Kidney tubule cell (primary cell): ENCODE results near the gene APC.
"Not testable (repeated sequence)": the region's sequence is repeated elsewhere in the genome, so short reads cannot be mapped to it uniquely, and the experiment has no call there.

ENCODE experiments used
- DNase-seq: peaks from one replicate; pipeline ENCODE4 v3.0.0-alpha.2; 2018; ENCODE audit warnings: low spot score

The APC gene

DNA sequence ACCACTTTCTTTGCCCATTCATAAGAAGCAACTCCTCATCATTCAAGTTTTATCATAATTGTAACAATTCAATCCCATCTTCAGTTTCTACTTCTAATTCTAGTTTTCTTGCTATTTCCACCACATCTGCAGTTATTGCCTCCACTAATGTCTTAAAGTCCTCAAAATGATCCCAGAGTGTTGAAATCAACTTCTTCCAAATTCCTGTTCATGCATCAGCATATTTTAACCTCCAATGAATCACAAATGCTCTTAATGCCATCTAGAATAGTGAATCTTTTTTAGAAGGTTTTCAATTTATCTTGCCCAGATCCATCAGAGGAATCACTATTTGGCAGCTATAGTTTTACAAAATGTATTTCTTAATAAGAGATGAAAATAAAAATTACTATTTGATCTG is 120.2 kb downstream of the APC start:
- no peak for DNase-seq

DNA sequence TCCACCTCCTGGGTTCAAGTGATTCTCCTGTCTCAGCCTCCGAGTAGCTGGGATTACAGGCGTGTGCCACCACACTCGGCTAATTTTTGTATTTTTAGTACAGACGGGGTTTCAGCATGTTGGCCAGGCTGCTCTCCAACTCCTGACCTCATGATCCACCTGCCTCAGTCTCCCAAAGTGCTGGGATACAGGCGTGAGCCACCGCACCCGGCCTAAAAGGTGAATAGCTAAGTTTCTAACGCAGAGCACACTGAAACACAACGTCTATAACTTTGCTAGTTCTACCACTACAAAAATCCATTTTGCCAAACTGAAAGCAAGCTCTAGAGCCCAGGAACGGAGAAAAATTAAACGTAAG is 122.9 kb downstream of the APC start:
- not testable (repeated sequence) for DNase-seq

DNA sequence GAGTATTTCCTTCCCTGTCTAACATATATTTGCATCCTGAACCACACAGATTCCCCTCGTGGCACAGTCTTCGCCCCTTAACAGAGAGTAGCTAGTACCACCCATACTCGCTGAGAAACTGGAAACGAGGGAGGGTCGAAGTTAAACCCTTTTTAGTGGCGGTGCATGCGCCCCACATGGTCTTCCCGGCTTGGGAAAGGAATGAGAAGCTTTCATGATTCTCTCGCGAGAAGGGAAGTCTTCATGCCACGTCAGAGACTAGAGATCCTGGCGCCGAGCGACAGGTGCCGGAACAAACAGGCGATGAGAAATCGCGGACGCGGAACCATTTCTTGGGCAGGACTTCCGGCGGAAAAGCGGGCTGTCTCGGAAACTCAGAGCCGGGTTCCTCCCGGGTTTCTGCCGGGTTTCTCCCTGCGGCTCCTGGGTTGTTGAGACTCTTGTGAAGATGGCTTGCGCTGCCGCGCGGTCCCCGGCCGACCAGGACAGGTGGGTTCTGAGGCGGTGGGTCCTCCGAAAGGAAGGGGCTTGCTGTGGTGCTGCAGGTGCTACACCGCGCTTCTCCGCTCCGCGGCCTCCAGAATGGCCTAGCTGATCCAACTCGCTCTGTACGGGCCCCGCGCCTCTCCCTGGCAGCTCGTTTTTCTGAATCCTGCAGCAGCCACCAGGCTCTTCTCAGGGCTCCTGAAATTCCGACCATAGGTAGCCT is 123.4 kb downstream of the APC start, which contains the start of gene SRP19:
Gene SRP19, plus strand, starts transcription at position 359 of the 709 bp plus-strand sequence. Its CDS starts 90 bp downstream, at position 449.
- DNase-seq: peak; percentile 97

DNA sequence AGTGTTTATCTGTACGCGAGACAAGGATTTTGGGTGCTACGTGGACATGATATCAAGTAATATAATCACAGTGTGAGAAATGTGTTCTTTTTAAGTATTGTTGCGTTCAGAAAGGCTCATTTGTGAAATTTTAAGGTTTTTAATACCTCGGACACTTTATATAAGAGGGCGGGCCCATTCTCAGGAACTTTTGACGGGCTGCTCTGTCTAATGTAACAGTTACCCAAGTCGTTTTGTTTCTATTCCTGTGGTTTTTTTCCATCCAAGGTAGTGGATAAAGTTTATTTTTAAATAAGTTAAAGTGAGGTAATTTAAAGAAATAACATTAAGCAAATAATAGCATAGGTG is 123.9 kb downstream of the APC start:
- DNase-seq: no peak

DNA sequence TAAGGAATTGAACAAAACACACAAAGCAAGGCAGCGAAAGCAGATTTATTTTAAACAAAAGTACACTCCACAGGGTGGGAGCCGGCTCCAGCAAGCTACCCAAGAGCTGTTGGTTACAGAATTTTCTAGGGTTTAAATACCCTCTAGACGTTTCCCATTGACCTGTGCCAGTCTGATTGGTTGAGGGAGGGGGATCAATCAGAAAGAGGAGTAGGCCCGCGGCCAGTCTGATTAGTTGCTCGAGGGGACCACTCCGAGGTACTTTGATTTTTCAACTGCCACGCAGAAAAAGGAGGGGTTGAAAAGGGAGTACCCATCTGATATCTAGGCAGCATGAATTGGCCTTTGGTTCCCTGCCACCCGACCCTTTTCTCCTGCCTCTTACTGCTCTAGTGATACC is 124.4 kb downstream of the APC start:
- DNase-seq: no peak

DNA sequence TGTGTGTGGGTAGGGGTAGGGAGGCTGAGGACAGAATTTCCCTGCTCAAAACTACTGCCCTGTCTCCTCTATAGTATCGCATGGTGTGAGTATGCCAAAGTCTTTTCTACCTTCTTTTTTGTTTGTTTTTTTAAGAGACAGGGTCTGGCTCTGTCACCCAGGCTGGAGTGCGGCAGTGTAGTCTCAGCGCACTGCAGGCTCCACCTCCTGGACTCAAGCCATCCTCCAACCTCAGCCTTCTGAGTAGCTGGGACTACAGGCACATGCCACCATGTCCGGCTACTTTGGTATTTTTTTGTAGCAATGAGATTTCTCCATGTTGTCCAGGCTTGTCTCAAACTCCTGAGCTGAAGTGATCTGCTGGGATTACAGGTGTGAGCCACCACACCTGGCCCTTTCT is 125.9 kb downstream of the APC start:
- peak; percentile 14 for DNase-seq

DNA sequence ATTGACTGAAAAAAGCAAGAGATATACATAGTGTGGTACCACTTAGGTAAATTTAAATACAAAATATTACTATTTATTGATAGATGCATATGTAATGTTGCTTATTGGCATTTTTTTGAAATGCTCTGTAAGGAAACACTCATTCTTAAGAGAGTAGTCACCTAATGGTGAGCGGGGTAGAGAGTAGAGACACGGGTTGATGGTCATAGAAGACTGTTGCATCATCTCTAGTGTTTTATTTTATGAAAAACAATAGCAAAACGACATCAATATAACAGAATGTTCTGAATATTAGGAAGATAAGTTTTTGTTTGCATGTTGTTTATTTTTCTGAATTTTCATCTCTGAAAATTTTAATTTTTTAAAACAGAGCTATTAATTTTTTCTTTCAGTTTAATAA is 127.4 kb downstream of the APC start:
- no peak for DNase-seq

DNA sequence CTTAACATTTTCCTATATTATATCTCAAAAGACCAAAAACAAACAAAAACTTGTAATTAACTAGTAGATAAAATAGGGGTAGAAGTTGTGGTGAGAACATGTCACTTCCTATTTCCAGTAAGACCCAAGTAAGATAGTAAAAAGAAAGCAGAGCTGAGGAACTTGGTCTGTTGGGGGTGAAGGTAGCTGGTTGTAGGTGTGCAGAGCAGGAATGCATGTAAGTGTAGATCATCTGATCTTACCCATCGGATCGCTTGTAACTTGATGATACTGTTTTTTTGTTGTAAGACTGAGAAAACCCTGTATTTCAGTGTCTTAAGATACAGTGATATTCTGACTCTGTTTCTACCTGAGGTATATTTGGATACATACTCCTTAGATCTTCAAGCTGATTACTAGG is 129.1 kb downstream of the APC start:
- DNase-seq: no peak

DNA sequence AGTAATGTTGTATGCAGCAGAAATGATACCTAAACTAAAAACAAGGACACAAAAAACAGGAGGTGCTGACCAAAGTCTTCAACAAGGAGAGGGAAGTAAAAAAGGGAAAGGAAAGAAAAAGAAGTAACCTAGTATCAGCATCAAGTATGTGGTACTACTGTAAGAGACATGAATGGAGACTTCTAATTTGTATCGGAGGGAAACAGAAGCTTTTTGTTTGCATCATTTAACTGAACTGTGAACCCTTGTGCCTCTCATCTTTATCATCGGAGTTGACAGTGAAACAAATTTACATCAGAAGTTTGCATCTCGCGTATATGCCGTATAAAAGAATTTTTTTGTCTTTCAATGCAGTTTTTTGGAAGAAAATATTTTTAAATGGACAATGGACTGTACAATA is 129.7 kb downstream of the APC start:
- DNase-seq: no peak

DNA sequence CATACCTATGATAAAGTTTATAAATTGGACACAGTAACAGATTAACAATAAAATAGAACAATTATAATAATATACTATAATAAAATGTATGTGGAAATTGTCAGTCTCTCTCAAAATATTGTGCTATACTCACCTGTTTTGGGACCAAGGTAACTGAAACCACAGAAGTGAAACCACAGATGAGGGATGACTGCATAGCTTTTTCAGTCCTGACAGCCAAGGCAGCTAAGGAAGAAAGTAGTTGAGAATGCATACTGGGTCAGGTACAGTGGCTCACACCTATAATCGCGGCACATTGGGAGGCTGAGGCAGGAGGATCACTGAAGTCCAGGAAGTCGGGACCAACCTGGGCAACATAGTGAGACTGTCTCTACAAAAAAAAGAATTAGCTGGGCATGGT is 132.3 kb downstream of the APC start:
- DNase-seq: peak; percentile 9

DNA sequence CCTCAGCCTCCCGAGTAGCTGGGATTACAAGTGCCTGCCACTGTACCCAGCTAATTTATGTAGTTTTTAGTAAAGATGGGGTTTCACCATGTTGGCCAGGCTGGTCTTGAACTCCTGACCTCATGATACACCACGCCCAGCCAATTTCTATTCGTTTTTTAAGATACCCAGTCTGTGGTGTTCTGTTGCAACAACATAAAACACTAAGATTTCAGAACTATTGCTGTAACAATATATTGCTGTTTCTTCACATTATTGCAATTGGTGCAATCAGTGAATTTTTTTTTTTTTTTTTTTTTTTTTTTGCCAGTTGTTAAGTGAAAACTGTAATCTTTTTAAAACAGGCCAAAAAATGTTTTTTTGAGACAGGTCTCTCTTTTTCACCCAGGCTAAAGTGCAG is 133.3 kb downstream of the APC start:
- DNase-seq: no peak

DNA sequence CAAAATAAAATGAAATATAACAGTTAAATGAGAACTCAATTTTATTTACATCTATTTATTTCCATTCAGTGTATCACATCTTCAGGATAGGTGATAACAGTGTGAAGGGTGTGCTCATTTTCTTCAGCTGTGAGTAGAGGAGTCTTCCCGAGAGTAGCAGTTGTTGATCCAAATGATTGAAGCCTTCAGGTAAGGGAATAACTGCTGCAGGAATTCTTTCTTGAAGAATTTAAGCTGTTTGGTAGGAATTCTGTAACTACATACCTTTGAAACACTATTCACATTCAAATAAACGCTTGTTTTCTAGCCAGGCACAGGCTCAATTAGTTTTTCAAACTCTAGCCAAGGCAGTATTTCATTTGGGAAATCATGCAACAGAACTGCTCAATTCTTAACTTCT is 138.7 kb downstream of the APC start:
- no peak for DNase-seq

DNA sequence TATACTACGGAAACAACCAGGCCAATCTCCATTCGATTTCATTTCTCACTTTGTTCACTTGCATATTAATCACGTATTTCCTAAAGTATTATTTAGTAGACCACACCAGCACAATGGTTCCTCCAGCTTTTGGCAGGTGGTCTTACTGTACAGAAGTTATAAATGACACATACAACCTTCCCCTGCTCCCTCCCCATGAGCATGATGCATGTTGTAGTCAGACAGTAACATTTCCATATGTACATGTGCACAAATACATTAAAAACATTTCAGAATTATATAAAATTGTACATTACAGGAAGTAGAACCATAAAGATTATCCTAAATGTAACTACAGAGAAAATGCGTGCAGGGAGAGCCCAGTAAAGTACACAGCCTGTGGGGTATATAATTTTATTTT is 140.4 kb downstream of the APC start:
- DNase-seq: no peak

DNA sequence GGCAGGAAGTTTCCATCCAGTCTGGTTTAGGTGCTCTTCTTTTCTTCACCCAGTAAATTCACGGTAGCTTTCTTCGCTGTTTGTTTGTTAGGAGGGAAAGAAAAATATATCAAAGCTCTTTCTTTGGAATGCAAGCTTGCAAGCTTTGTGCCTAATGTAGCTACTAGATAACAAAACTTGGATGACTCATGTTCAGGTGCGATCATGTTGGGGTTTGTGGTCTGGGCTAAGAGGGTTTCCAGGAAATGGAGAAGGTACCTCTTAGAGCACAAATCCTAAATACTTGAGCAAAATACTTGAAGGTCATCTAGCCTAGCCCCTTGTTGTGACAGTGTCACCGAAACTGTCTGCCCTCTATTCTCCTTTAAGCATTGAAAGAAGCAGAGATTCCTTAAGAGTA is 141.1 kb downstream of the APC start:
- peak; percentile 63 for DNase-seq

DNA sequence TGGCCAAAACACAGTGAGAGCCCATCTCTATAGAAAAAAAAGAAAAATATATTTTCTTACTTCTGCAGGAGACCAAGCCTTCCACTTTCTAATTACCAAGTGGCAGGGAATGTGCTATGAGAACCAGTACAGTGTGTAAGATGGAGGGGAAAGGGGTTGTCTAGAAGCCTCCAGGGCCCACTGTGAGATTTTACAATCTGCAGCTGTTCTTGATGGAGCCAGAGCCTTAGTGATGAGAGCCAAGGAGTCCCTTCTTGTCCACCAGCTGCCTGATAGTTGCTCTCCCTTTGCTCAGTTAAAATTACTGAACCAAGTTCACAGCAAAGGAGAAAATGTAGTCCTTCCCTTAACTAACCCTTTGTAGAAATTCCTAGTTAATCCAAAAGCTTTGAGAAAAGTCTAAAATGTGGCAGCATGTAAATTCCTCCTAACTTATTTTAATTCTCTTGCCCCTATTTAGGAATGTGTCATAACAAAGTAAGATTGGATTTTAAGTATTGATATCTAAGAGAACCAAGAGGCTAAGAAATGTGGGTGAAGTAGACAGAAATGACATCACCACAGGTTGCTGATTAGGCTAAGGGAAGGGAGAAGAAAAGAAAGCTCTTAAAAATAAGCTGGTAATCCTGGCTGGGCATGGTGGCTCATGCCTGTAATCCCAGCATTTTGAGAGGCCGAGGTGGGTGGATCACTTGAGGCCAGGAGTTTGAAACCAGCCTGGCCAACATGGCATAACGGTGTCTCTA is 142.7 kb downstream of the APC start:
- DNase-seq: no peak

DNA sequence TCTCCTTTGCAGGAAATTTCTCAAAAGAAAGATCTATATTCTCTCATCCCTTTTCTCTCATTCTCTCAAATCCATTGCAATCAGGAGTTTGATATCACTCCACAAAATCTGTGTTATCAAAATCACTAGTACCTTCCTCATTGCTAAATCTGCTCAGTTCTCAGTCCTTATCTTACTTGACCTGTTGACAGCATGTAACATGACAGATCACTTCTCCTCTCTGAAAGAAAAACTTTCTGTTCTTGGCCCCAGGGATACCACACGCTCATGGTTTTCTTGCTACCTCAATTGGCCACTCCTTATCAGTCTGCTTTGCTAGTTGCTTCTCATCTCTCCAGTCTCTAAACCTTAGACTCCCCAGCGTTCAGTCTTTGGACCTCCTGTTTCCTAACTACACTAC is 145.5 kb downstream of the APC start:
- DNase-seq: no peak

DNA sequence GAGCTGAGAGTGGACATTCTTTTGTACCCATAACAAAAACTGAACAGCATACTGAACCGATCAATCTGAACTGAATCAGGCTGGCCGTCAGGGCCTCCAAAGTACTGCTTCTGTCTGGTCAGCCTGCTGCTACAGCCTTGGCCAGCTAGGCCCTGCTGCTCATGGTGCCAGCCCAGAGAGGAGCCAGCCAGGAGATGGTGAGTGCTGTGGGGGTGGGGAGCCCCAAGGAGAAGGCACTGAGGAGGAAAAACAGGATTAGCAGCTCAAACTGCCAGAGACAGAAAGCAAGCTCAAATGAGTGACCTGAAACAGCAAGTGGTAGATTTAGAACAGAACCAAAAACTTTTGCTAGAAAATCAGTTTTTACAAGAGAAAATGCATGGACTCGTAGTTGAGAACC is 147.3 kb downstream of the APC start:
- DNase-seq: no peak

DNA sequence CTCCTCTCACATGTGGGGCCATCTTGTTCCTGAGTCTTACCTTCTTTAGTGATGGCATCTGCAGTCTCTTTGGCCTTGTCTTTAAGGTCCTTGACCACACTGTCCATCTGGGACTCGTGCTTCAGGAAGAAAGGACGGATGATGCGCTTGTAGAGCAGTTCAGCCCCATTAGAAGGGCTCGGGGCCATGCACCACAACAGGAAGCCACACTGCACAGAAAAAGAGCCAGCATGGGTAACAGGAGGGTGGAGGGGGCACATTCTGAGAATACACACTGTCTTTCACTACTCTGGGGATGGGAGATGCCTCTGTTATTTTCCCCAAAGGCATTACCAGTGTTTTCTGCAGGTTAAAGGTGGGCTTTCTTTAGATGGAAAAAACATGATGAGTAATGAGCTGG is 149.3 kb downstream of the APC start:
- DNase-seq: no peak

DNA sequence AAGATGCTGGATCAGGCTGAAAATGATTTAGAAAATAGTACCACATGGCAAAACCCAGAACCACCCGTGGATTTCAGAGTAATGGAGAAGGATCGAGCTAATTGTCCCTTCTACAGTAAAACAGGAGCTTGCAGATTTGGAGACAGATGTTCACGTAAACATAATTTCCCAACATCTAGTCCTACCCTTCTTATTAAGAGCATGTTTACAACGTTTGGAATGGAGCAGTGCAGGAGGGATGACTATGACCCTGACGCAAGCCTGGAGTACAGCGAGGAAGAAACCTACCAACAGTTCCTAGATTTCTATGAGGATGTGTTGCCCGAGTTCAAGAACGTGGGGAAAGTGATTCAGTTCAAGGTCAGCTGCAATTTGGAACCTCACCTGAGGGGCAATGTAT is 154.4 kb downstream of the APC start:
- not testable (repeated sequence) for DNase-seq

DNA sequence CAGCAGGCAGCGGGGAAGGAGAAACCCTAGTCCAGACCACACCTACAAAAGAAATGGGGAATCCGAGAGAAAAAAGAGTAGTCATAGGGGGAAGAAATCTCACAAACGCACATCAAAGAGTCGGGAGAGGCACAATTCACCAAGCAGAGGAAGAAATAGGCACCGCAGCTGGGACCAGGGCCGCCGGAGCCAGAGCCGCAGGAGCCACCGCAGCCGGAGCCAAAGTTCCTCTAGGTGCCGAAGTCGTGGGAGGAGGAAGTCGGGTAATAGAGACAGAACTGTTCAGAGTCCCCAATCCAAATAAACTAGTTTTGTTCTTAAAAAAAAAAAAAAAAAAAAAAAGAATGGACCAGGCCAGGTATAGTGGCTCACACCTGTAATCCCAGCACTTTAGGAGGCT is 155.1 kb downstream of the APC start:
- no peak for DNase-seq

DNA sequence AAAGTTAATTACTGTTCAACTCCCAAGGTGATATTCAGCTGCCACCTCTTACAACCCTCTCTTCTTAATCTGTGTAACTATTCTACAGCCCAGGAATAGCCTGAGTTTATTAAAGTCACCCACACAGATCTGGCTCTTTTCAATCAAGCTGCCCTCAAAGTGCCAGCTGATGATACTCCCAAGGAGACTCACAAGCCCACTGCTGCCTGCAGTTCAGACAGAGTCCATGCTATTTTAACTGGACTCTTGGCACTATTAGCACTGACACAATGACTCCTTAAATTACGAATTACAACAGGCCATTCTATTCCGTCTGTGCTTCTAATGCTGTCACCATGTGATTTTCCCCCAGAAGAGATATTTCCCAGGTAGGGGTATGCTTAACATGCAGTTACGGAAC is 158.0 kb downstream of the APC start:
- DNase-seq: no peak
